Measurements from ENCODE around the gene LIME1.

Gene LIME1

DNA sequence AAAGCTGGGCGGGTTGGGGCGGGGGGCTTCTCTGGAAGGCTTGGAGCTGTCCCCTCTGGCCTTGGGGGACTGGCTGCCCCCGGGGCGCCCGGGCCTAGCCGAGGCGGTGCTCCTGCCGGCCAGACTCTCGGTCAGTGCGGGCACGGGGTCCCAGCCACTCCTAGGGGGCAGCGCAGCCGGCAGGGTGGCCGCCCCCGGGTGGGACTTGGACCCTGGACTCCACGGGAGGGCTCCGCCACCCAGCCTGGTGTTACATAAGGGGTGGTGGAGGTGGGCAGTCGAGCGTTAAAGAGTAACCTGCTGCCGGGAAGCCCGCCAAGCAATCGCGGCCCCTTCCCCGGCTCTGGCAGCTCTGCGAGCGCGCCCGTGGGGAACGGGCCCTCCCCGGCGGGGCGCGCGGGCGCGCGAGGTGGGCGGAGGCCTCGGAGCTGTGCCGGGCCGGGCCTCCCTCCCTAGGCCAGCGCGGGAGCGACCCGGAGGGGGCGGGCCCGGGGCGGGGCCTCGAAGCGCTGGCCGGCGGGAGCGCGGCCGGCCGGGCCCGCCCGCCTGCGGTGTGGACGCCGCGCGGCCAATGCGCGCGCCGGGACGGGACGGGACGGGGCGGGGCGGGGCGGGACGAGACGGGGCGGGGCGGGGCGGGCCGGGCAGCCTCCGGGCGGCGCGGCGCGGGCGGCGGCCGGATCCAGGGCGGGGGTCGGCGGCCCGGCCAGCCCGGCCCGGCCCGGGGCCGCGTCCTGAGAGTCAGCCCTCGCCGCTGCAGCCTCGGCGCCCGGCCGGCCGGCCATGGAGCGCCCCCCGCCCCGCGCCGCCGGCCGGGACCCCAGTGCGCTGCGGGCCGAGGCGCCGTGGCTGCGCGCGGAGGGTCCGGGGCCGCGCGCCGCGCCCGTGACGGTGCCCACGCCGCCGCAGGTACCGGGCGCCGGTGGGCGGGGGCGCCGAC lies 2.9 kb downstream of the LIME1 start, which contains the start of gene SLC2A4RG:
SLC2A4RG (plus strand) TSS at position 647 of the 940 bp plus-strand sequence; CDS start at position 784, 137 bp downstream.
- peak; percentile 63 for DNase-seq

DNA sequence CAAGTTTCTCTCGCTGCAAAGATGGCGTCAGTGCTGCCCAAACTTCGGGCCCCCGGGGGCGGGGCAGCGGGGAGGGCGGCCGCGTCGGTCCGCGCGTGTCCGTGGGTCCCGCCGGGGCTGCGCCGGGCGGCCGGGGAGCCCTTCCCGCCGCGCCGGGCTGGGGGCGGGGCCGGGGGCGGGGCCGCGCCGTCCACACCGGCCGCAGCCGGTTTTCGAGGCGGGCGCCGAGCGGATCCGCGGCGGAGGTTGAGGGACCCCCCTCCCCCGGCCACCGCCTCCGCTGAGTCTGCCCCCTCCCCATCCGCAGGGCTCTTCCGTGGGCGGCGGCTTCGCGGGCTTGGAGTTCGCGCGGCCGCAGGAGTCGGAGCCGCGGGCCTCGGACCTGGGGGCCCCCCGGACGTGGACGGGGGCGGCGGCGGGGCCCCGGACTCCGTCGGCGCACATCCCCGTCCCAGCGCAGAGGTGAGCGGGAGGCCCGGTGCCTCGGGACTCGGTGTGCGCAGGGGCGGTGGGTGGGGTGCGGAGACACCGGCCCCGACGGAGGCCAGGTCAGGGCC lies 3.7 kb downstream of the LIME1 start:
- peak; percentile 53 for DNase-seq

DNA sequence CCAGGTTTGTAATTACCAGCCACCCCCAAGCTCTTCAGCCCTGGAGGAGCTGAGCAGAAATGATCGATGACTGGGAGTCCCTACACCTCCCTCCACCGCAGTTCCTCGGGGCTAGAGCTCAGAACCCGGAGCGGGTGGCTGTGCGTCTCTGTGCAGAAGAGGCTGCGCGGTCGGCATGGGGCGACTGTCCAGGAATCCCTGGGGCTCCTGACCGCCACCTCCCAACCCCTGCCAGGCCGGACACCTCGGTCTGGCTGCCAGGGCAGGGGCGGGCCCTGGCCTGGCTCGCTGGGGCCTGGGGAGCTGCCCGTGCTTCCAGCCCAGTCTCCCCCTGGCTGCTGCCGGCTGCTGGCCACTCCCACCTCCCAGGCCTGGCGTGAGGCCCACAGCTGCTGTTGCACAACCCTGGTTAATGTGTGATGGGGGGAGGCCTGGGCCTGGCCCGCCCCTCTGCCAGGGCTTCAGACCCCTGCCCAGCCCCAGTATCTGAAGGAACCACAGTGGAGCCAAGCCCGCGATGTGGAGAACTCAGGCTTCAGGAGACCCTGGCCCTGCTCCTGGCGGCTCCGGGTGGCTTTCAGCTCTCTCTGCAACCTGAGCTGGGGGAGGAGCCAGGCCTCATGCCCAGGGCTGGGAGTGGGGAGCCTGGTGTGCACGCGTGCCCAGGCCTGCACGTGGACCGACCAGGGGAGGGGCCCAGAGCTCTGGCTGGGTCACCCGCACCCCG lies 4.3 kb downstream of the LIME1 start:
- DNase-seq = peak; percentile 28

DNA sequence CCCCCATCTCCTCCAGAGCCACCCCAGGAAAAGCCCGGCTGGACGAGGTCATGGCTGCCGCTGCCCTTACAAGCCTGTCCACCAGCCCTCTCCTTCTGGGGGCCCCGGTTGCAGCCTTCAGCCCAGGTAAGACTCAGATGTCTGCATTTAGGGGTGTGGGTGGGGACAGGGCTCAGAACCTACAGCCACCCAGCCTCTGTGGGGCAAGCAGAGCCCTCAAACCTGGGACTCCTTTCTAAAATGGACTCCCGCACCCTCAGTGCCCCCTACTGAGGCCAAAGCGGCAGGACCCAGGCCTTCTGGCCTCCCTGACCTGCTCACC lies 4.9 kb downstream of the LIME1 start:
- no peak for DNase-seq

DNA sequence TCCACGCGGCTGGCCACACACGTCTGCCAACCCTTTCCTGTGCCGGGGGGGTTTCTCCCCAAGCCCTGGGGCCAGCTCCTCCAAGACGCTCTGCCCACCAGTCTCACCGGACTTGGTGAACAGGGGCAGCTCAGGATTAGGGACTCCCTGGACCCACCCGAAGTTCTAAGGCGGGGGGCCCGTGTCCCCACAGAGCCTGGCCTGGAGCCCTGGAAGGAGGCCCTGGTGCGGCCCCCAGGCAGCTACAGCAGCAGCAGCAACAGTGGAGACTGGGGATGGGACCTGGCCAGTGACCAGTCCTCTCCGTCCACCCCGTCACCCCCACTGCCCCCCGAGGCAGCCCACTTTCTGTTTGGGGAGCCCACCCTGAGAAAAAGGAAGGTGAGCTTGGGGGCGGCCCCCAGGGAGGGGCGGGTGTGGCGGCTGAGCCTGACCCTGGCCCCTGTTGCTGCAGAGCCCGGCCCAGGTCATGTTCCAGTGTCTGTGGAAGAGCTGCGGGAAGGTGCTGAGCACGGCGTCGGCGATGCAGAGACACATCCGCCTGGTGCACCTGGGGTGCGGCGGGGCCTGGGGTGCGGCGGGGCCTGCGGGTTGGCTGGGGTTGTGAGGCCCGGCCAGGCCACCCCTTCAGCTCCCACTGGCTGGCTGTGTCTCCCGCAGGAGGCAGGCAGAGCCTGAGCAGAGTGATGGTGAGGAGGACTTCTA lies 5.4 kb downstream of the LIME1 start:
- DNase-seq = no peak

DNA sequence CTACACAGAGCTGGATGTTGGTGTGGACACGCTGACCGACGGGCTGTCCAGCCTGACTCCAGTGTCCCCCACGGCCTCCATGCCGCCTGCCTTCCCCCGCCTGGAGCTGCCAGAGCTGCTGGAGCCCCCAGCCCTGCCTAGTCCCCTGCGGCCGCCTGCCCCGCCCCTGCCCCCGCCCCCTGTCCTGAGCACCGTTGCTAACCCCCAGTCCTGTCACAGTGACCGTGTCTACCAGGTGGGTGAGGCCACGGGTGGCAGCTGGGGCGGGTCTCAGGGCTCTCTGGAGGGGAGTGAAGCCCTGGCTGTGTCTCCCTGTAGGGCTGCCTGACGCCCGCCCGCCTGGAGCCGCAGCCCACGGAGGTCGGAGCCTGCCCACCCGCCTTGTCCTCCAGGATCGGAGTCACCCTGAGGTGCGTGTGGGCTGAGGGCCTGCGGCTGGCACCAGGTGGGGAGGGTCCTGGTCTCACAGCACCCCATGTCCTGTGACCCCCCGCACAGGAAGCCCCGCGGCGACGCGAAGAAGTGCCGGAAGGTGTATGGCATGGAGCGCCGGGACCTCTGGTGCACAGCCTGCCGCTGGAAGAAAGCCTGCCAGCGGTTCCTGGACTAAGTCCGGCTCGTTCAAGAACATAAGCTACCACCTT lies 6.0 kb downstream of the LIME1 start:
- no peak for DNase-seq

DNA sequence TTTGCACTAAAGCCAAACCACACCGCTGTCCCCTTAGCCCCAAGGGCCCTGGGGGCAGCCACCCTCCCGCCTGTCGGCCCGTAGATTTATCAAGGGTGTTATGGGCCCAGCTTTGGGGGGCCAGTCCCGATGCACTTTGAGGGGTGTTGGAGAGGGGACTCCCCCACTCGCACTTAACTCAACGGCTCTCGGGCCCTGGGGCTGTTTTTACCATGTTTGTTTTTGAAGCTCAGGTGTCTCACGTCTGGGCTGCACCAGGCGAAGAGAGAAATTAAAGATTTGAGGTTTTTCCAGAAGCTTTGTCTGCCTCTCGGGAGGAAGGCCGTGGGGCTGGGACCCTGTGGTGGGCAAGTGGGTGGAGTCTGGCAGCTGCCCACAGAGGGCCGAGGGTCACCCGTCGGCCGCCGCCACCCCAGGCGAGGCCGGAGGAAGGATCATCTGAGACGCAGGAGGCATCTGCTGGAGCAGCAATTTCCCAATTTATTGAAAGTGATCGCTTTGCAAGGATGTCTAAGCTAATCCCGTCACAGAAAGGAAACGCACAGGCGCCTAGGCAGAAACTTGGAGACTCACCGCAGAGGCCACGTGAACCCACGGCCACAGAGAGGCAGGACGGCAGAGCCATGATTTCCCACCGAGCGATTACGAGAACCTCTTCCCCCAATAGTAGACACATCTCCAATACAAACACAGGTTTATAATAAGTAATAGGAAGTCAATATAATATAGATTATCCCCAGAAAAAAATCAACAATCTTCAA lies 6.9 kb downstream of the LIME1 start:
- DNase-seq = no peak

DNA sequence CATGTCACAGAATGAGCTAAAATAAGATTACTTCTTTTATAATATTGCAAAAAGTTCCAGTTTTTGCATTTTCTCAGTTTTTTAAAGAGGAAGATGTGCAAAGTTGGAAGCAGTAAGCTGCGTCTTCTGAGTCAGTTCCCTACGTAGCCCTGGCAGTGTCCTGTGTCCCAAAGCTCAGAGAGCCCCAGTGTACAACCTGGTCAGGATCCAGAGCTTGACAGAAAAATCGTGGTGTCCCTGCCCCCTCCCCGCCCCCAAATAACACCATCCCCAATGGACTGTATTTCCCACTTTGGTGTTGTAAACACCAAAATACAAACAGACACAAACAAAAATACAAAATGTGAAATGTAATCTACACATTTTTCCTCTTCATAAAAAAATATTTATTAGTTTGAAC lies 7.7 kb downstream of the LIME1 start:
- DNase-seq = no peak

DNA sequence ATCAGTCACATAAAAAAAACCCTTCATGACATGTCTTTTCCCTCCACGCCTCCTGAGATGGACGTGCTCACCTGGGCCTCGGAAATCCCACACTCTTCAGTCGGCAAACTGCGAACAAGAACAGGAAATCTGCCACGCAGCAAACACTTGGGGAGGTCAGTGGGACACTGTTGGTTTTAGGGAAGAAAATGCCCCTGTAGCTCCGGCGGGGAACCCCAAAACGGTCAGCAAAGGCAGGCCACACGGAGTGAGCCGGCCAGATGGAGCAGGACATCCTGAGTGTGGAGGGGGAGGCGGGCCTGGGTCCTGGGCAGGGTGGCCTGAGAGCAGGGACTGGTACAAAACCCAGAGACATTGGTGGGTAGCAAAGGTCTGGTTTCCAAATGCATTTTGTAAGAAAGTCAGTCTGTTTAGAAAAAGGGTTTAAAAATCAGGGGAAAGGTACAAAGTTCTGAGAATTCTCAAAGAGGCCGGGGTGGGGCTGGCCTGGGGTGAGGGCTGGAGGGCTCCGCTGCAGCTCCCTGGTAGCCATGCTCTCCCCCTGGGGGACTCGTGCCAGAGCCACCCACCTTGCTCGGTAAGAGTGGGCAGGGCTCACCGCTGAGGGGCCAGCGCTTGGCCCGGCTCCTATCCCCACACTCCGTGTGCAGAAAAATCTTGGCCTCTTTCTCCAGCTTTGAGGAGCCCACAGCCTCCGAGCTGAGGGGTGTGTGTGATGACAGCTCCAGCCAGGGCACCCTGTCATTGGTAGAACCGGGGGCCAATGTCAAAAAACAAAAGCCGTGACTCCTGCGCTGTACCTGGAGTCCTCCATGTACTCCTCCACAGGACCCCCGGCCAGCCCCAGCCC lies 8.3 kb downstream of the LIME1 start:
- no peak for DNase-seq

DNA sequence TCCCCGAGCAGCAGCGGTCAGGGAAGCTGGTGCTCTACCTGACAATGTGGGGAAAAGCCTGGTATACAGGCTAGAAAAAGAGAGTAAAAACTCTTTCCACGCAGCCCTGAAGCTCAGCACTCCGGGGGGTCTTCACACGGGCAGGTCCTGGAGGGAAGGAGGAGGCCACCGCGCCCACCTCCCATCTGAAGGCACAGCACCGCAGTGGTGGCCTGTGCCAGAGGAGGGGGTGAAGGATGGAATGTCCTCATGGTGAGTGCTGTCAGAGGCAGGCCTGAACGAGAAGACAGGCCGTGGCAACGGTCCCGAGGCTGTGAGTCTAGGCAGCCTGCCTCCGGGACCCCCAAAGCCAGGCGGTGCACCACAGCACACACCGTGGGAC lies 9.0 kb downstream of the LIME1 start:
- DNase-seq = no peak

DNA sequence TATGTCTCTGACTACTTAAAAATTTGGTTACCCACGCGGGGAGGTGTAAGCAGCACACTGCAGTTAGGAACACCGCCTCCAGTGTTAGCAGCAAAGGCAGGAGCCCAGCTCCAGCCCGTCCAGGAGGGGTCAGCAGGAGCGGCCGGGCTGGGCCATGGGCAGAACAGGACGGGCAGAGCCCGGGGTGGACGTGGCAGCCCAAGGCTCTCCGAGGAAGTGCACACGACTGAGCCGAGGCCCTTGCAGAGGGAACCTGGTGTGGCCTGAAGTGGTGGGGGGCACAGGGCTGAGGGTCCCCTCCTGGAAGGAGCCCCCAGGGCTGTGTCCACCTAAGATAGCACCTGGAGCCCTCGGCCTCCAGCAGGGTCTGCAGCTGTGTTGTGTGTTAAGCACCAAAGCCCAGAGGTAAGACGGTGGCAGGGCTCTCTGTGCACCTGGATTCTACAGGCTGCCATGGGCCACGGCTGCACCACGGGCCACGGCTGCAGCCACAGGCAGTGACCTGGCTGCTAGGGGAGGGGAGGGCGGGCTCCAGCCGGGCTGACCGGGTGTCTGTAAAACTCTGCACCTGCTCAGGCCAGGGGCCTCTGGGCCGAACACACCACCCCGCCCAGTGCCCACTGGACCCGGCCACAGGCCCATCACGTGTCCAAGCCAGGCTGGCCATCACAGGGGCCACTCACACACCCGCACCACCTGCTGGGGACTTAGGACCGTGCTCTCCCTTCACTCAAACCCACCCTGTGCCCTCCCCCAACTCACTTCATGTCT lies 9.7 kb downstream of the LIME1 start:
- no peak for DNase-seq

DNA sequence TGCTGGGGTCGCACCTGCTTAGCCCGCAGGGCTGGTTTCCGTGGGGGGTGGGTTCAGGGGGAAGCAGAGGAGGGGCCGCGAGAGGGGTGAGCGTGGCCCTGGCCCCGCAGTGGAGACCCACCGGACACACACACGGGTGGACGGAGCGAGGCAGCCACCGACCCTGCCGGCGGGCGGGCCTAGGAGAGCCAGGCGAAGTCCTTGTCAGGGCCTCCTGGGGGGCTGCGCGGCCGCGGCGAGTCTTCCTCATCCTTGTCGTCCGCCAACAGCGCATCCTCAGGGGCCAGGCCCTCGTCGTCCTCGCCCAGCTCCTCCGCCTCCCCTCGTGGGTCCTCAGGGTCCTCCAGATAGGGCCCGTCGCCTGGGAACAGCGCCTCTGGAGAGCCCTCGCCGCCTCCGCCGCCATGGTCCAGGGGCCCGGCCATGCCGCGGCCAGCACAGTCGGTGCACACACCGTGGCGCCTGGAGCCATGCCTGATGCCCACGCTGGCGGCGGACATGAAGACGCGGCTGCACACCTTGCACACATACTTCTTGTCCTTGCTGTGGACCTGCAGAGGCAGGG lies 10.4 kb downstream of the LIME1 start:
- no peak for DNase-seq

DNA sequence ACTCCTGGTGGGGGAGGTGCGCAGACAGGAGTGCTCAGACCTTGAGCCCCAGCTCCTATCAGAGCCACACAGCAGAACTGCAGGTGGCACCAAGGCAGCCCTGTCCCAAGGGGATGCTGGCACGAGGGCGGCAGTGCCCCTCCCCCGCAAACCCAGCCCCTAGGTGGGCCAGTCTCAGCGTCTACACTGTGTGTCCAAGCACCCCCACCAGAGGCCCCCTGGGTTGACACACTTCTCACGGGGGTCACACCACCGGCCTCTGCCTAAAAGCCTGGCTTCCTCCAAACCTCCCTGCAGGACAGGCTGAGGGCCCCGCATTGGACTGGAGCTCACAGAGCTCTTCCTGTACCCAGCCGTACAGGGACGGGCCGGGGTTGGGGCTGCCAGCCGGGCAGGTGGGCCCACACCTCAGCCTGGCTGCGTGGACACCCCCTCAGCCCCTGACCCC lies 11.2 kb downstream of the LIME1 start:
- no peak for DNase-seq

DNA sequence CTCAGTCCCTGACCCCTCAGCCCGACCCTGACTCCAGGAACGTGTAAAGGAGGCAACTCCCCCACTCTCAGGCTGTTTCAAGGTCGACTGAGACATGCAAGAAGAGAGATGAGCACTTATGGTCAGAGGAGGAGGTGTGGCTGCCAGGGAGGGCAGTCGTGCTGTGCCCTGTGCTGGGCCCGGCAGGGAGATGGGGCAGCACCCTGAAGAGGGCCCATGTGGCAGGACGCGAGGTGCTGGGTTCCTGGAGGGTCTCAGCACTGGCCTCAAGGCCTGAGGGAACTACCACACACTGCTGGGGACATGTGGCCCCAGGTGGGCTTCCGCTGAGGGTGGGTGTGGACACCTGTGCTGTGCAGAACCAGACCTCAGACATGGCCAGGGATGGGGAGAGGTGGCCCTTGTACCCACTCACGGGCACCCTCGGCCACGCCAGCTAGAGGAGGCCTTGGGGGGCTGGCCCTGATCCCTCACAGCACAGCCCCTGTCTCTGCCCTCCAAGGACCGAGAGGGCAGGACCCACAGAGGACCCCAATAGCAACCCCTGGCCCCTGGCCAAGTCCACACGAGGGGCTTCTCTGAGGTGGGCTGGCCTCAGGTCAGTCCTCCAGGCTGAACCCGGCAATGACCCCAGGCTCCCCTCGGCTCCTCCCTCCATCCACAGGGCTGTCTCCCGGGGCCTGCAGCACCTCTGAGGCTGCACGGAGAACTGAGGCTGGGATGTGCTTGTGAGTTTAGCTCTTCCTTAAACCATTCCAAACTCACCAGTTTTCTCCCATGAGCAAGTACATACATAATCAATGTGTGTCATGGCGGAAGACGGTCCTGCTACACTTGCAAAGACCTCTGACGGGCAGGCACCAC lies 11.8 kb downstream of the LIME1 start:
- no peak for DNase-seq

DNA sequence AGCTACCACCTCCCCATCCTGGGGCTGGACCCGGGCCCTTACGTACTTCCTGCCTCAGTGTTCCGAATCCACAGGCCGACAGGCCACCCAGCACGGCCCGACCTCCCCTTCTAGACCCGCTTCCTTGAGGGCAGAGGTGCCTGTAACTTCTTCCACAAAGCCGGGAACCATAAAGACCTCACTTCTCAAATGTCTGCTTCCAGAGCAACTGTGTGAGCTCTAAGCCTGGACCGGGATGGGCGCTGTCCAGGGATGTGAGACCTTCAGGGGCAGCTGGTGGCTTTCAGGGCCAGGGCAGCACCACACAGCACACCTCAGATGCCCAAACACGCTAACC lies 12.4 kb downstream of the LIME1 start:
- no peak for DNase-seq

DNA sequence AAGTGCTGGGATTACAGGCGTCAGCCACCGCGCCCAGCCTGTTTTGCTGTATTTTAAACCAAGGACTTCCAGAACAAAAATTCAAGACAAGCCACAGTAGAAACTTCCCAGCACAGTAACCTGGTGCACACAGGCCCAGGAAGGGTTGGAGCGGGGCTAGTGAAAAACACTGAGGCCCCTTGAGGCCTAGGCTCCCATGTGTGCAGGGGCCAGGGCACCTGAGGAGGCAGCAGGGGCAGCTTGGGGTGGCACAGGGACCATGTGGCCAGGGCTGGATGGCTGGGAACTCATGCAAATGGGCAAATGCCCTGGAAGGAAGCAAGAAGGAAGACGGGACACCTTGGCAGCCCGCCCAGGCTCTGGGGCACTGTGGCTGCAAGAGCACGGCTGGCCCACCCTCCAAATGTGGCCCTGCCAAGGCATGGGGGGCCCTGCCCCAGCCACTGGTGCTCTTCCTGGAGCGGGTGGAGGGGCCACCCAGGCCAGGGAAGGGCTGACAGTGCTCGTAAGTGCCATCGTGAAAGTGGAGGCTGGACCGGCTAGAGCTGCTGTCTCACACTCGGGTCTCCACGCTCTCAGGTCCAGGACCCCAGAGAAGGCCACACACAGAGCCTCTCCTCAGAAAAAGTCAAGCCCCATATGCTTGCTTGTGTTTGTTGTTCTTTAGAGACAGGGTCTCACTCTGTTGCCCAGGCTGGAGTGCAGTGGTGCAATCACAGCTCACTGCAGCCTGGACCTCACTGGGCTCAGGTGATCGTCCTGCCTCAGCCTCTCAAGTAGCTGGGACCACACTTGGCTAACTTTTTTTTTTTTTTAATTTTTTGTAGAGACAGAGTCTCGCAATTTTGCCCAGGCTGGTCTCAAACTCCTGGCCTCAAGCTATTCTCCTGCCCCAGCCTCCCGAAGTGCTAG lies 13.4 kb downstream of the LIME1 start:
- no peak for DNase-seq

DNA sequence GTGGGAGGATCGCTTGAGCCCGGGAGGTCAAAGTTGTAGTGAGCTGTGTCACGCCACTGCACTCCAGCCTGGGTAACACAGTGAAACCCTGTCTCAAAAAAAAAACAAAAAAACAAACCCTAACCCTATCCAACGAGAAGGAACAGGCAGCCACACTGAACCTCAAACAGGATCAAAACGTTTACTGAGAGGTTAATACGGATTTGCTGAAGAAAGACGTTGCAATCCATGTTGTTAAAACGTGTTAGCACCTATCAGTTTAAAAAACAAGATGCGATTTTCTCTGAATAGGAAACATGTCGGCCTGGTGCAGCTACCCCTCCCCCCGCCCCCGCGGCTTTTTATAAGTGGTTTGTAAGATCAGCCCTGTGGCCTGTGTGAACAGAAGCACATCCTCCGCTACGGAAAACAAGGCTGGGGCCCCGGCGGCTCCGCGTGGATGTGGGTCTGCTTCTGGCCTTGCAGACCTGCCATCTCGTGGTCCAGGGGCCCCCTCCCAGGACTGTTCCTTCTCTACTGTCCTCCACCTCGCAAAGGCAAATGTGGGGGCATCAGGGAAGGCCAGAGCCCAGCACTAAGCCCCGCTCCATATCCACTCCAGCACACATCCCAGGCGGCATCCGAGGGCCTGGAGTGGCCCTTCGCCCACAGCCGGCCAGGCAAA lies 14.5 kb downstream of the LIME1 start:
- peak; percentile 57 for DNase-seq
